IPS-18a (cell line): Measurements from ENCODE around the gene C19orf25.
"Not testable (repeated sequence)": the region's sequence is repeated elsewhere in the genome, so short reads cannot be mapped to it uniquely, and the experiment has no call there.

Source experiments
- H3K27ac ChIP-seq: one replicate; pipeline ENCODE4 v1.5.1; 2013; ENCODE audit warnings: low read length
- H3K27me3 ChIP-seq: one replicate; pipeline ENCODE4 v1.6.1; 2013; ENCODE audit warnings: mild to moderate bottlenecking, low read length; ENCODE audit not compliant: control insufficient read depth, insufficient read depth
- H3K36me3 ChIP-seq: one replicate; pipeline ENCODE4 v1.6.1; 2013; ENCODE audit warnings: low read depth, low read length; ENCODE audit not compliant: control insufficient read depth
- H3K4me1 ChIP-seq: one replicate; pipeline ENCODE4 v1.6.1; 2013; ENCODE audit warnings: low read depth, low read length; ENCODE audit not compliant: control insufficient read depth
- H3K4me3 ChIP-seq: one replicate; pipeline ENCODE4 v1.5.1; 2013; ENCODE audit warnings: low read length
- H3K9ac ChIP-seq: one replicate; pipeline ENCODE4 v1.6.1; 2013; ENCODE audit warnings: mild to moderate bottlenecking, low read length, moderate library complexity
- H3K9me3 ChIP-seq: one replicate; pipeline ENCODE4 v1.6.1; 2013; ENCODE audit warnings: low read depth, low read length; ENCODE audit not compliant: control insufficient read depth

The C19orf25 gene

GRCh38 chr19:1502433-1503088 lies 23.5 kb upstream of the C19orf25 start:
- Histone ChIP-seq H3K27me3 (peaks cover 28% of the 10 kb centered on the region), H3K4me1 (no peaks in the 10 kb centered on the region), H3K36me3 (no peaks in the 10 kb centered on the region), H3K9me3 (no peaks in the 10 kb centered on the region), H3K9ac (no peak overlapping the region), H3K4me3 (no peak overlapping the region), H3K27ac (no peak overlapping the region)

GRCh38 chr19:1501200-1501595 lies 22.2 kb upstream of the C19orf25 start:
- Histone ChIP-seq H3K9me3 (no peaks in the 10 kb centered on the region), H3K27ac (no peak overlapping the region), H3K4me1 (no peaks in the 10 kb centered on the region), H3K36me3 (no peaks in the 10 kb centered on the region), H3K9ac (no peak overlapping the region), H3K4me3 (no peak overlapping the region), H3K27me3 (peaks cover 28% of the 10 kb centered on the region)

GRCh38 chr19:1499231-1499630 lies 20.2 kb upstream of the C19orf25 start:
- not testable (repeated sequence) for H3K4me3 ChIP-seq, H3K27ac ChIP-seq, H3K9me3 ChIP-seq, H3K36me3 ChIP-seq, H3K9ac ChIP-seq, H3K4me1 ChIP-seq
- peaks cover 17% of the 10 kb centered on the region for H3K27me3 ChIP-seq

- no peak overlapping the region for H3K4me3 ChIP-seq
- no peak overlapping the region for H3K9ac ChIP-seq
- peaks cover 7% of the 10 kb centered on the region for H3K27me3 ChIP-seq
- no peak overlapping the region for H3K27ac ChIP-seq
- no peaks in the 10 kb centered on the region for H3K4me1 ChIP-seq
- H3K9me3 ChIP-seq: no peaks in the 10 kb centered on the region
- H3K36me3 ChIP-seq: no peaks in the 10 kb centered on the region
Observed at GRCh38 chr19:1497578-1498235, 18.7 kb upstream of the C19orf25 start.

- Histone ChIP-seq H3K4me3 (no peak overlapping the region), H3K27me3 (peaks cover 13% of the 10 kb centered on the region), H3K4me1 (no peaks in the 10 kb centered on the region), H3K9me3 (no peaks in the 10 kb centered on the region), H3K36me3 (no peaks in the 10 kb centered on the region), H3K27ac (no peak overlapping the region), H3K9ac (no peak overlapping the region)
Observed at GRCh38 chr19:1496714-1497577, 17.9 kb upstream of the C19orf25 start.

GRCh38 chr19:1495799-1496713 lies 17.0 kb upstream of the C19orf25 start:
- H3K9me3 ChIP-seq: no peaks in the 10 kb centered on the region
- no peak overlapping the region for H3K27ac ChIP-seq
- H3K4me1 ChIP-seq: no peaks in the 10 kb centered on the region

GRCh38 chr19:1495051-1495798 lies 16.2 kb upstream of the C19orf25 start:
- no peak overlapping the region for H3K9ac ChIP-seq
- no peak overlapping the region for H3K4me3 ChIP-seq
- H3K27me3 ChIP-seq: peaks cover 22% of the 10 kb centered on the region
- H3K9me3 ChIP-seq: no peaks in the 10 kb centered on the region
- H3K4me1 ChIP-seq: no peaks in the 10 kb centered on the region
- no peaks in the 10 kb centered on the region for H3K36me3 ChIP-seq
- H3K27ac ChIP-seq: no peak overlapping the region

More at GRCh38 chr19:1495799-1496713, 17.0 kb upstream of the C19orf25 start:
- no peaks in the 10 kb centered on the region for H3K36me3 ChIP-seq
- peaks cover 22% of the 10 kb centered on the region for H3K27me3 ChIP-seq
- no peak overlapping the region for H3K4me3 ChIP-seq
- H3K9ac ChIP-seq: no peak overlapping the region

GRCh38 chr19:1494115-1494815 lies 15.2 kb upstream of the C19orf25 start:
- Histone ChIP-seq H3K27ac (no peak overlapping the region), H3K4me3 (no peak overlapping the region), H3K9ac (no peak overlapping the region), H3K9me3 (no peaks in the 10 kb centered on the region), H3K27me3 (peaks cover 22% of the 10 kb centered on the region), H3K4me1 (no peaks in the 10 kb centered on the region), H3K36me3 (no peaks in the 10 kb centered on the region)

- H3K4me3 ChIP-seq: no peak overlapping the region
- peaks cover 22% of the 10 kb centered on the region for H3K27me3 ChIP-seq
- H3K36me3 ChIP-seq: no peaks in the 10 kb centered on the region
- no peak overlapping the region for H3K27ac ChIP-seq
- no peak overlapping the region for H3K9ac ChIP-seq
- no peaks in the 10 kb centered on the region for H3K4me1 ChIP-seq
- H3K9me3 ChIP-seq: no peaks in the 10 kb centered on the region
Observed at GRCh38 chr19:1492474-1493006, 13.5 kb upstream of the C19orf25 start.

GRCh38 chr19:1491849-1492170 lies 12.8 kb upstream of the C19orf25 start:
- H3K9me3 ChIP-seq: no peaks in the 10 kb centered on the region
- no peaks in the 10 kb centered on the region for H3K36me3 ChIP-seq
- H3K4me3 ChIP-seq: peak overlapping the region; percentile 52
- no peak overlapping the region for H3K9ac ChIP-seq
- H3K27me3 ChIP-seq: peaks cover 22% of the 10 kb centered on the region
- no peak overlapping the region for H3K27ac ChIP-seq
- no peaks in the 10 kb centered on the region for H3K4me1 ChIP-seq
